ENCODE measurements around the gene SCARF1. TPM values are rescaled to one million over a fixed set of nuclear protein-coding genes. Genes with fewer than 3 reads are reported as not detected.

The SCARF1 gene
- total RNA-seq, 1 donor = 1.3 TPM

Small RNA genes within 50 kb of the gene (small RNA-seq; reads per million reads assigned to genes)
- gene RN7SL105P = not detected

Other genes starting within 250 kb of the SCARF1 start
- 458 and 562 TPM in 2 replicates for gene YWHAE, start 245.5 kb downstream of the SCARF1 start, total RNA-seq
- 99.5 and 149 TPM in 2 replicates for gene CRK, start 189.5 kb downstream of the SCARF1 start, total RNA-seq
- gene MYO1C, start 153.0 kb downstream of the SCARF1 start, total RNA-seq = 227 and 267 TPM in 2 replicates
- gene INPP5K, start 129.1 kb downstream of the SCARF1 start, total RNA-seq = 19.9 and 23.5 TPM in 2 replicates
- gene PITPNA, start 82.9 kb downstream of the SCARF1 start, total RNA-seq = 20.9 and 24.2 TPM in 2 replicates
- 3.5 and 8.6 TPM in 2 replicates for gene SLC43A2, start 16.9 kb downstream of the SCARF1 start, total RNA-seq
- 7.4 and 9.1 TPM in 2 replicates for gene RILP, start 4.1 kb upstream of the SCARF1 start, total RNA-seq
- gene PRPF8, start 39.1 kb upstream of the SCARF1 start, total RNA-seq = 107 and 117 TPM in 2 replicates
- gene TLCD2, start 64.6 kb upstream of the SCARF1 start, total RNA-seq = 3.5 and 3.9 TPM in 2 replicates
- gene WDR81, start 79.0 kb upstream of the SCARF1 start, total RNA-seq = 26.8 and 34.5 TPM in 2 replicates
- 0.43 TPM in 1 of 2 replicates, not detected in the other for gene SERPINF2, start 97.1 kb upstream of the SCARF1 start, total RNA-seq
- 51.0 and 108 TPM in 2 replicates for gene SERPINF1, start 116.3 kb upstream of the SCARF1 start, total RNA-seq
- gene SMYD4, start 184.2 kb upstream of the SCARF1 start, total RNA-seq = 9.3 and 12.5 TPM in 2 replicates
- 13.4 and 13.5 TPM in 2 replicates for gene RPA1, start 184.3 kb upstream of the SCARF1 start, total RNA-seq

All from fibroblast of villous mesenchyme (primary cell).